ENCODE results near the gene CFAP92.

DNA sequence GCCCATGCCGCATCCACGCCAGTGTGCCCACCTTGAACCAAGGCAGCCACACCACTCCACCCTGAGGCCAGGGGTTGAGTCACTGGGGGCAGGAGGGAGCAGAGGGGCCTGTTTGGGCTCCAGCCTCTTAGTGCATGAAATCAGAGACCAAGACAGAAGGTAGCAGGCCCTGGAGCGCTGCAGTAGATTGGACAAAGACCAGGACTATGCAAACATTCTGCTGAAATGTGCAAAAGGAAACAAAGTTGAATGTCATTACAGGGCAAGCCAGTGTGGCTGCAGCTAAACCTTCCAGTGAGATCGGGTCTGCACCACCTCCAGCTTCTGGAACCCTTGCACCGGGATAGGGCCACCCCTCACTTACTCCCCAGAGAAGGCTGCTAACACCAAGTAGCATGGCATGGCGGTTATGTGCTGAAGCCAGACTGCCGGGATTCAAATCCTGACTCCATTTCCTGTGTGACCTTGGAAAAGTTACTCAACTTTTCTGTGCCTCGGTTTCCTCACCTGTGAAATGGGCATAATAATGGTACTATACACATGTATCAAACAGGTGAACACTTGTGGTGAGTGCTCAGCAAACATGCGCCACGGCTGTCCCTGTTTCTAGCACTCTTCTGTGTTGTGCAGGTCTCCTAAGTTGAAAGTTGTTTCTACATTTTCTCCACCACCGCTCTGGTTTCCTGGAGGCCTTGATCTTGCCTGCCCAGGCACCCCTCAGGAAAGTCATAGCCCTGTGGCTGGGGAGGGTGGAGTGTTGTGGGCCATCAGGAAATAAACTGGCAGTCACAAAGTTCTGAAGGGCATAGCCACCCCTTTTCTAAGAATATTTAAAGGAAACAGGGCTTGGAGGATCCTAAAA is 41.7 kb upstream of the CFAP92 start:
- TF ChIP-seq, protein P1, sequence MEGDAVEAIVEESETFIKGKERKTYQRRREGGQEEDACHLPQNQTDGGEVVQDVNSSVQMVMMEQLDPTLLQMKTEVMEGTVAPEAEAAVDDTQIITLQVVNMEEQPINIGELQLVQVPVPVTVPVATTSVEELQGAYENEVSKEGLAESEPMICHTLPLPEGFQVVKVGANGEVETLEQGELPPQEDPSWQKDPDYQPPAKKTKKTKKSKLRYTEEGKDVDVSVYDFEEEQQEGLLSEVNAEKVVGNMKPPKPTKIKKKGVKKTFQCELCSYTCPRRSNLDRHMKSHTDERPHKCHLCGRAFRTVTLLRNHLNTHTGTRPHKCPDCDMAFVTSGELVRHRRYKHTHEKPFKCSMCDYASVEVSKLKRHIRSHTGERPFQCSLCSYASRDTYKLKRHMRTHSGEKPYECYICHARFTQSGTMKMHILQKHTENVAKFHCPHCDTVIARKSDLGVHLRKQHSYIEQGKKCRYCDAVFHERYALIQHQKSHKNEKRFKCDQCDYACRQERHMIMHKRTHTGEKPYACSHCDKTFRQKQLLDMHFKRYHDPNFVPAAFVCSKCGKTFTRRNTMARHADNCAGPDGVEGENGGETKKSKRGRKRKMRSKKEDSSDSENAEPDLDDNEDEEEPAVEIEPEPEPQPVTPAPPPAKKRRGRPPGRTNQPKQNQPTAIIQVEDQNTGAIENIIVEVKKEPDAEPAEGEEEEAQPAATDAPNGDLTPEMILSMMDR (tag by site-specific recombination; IDR thresholded peaks at IDR 0.05): no peak
- TF ChIP-seq ZNF571 (tag by site-specific recombination; IDR thresholded peaks at IDR 0.05): no peak
- no peak for TF ChIP-seq ZNF2 (tag by site-specific recombination; IDR thresholded peaks at IDR 0.05)
- TF ChIP-seq ZNF311 (tag by site-specific recombination; IDR thresholded peaks at IDR 0.05; ENCODE audit: borderline replicate concordance): no peak
